GM12891 (cell line): ENCODE data around the gene AHDC1.
A peak's percentile ranks its signal among the peaks of the same experiment; 100 is the strongest.

Experiments used
- DNase-seq: peaks from one replicate; pipeline ENCODE4 v3.0.0; 2011; ENCODE audit warnings: low spot score; ENCODE audit not compliant: insufficient read length
- FAIRE-seq: peaks from 2 replicates; lab custom pipeline; 2011; peaks lifted over from hg19 to GRCh38; lab: Jason Lieb, UNC
- PAX5 ChIP-seq: IDR thresholded peaks from 2 replicates; pipeline ENCODE4 v1.6.1; 2011; ENCODE audit warnings: low read length, moderate library complexity, mild to moderate bottlenecking; ENCODE audit not compliant: insufficient read depth, severe bottlenecking
- POLR2A ChIP-seq: IDR thresholded peaks from 2 replicates; pipeline ENCODE4 v1.6.1; 2011; ENCODE audit warnings: low read depth, low read length, control low read depth
- POLR2AphosphoS5 ChIP-seq: IDR thresholded peaks from 2 replicates; pipeline ENCODE4 v1.6.1; 2011; ENCODE audit warnings: low read depth, low read length, control low read depth
- POU2F2 ChIP-seq: IDR thresholded peaks from 2 replicates; pipeline ENCODE4 v1.6.1; 2011; ENCODE audit warnings: low read depth, mild to moderate bottlenecking, control low read depth, low read length, moderate library complexity
- SPI1 ChIP-seq: IDR thresholded peaks from 2 replicates; pipeline ENCODE4 v1.6.1; 2011; ENCODE audit warnings: low read depth, low read length, control low read depth
- TAF1 ChIP-seq: IDR thresholded peaks from 2 replicates; pipeline ENCODE4 v1.6.1; 2011; ENCODE audit warnings: low read depth, low read length, control low read depth

The AHDC1 gene

DNA sequence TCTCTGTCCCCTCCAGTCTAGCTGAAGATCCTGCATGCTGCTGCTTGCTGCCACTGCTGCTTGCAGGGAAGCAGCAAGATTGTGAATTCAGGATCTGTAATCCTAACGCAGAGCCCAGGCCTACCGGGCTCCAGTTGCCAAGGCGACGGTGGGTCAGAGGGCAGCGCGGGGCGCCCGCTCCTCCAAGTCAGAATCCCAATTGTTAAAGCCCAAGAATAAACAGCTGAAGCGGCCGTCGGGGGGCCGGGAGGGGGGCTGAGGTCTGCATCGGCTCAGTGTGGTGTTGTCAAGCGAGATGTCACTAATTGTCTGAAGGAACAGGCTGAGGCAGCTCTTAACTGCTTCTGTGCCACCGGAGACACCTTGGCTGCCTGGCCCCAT, 36.8 kb downstream of the AHDC1 start:
- no peak for FAIRE-seq
- DNase-seq, result no peak
- TF ChIP-seq SPI1 (no peak), TAF1 (no peak), POLR2A (no peak), POU2F2 (no peak), PAX5 (no peak), POLR2AphosphoS5 (no peak)

- TF ChIP-seq PAX5 (no peak), POLR2AphosphoS5 (no peak), SPI1 (no peak), TAF1 (no peak), POU2F2 (no peak), POLR2A (no peak)
- FAIRE-seq, result no peak
- no peak for DNase-seq
Observed at GRCh38 chr1:27566462-27567145, 37.3 kb downstream of the AHDC1 start.

- DNase-seq (no peak), FAIRE-seq (no peak)
- no peak for TF ChIP-seq SPI1
- no peak for TF ChIP-seq POU2F2
- TF ChIP-seq POLR2A, result no peak
- no peak for TF ChIP-seq PAX5
- no peak for TF ChIP-seq TAF1
- TF ChIP-seq POLR2AphosphoS5, result no peak
Observed at GRCh38 chr1:27564710-27565649, 39.0 kb downstream of the AHDC1 start.

DNA sequence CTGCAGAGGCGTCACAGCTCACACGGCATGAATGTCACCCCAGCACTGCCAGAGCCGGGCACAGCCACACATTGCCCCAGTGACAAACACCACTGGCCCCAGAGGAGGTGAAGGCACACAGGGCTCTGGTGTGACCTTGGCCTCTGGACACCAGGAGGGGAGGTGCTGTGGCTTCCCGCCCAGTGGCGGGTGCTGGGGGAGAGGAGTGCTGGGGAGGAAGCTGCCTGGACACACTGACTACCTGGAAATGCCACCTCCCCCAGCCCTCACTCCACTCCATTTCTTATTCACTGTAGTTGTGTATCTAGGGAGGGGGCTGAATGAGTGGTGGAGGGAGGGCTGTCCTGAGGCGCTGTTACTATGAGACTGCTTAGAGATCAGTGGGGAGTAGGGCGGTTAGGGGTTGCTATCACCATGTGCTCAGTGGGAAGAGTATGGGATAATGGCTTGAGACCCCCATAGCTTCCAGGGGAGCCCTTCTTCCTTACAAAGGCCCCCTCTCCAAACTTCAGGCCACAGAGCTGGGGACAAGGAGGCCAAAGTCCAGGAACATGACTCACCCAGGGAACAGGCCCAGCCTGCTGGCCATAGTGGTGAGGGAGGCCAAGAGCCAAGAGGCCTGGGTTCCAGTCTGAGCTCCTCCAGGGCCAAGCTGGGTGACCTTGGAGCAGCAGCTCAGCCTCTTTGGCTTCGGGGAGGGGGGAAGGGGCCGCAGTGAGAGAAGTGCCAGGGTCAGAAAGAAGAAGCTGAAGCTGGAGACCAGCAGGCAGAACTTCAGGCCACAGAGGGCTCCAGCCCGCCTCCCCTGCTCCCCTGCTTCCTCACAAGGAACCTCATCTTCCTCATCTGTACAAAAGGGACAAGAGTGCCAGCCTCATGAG, 40.1 kb downstream of the AHDC1 start:
- FAIRE-seq (no peak), DNase-seq (no peak)
- TF ChIP-seq POLR2AphosphoS5 (no peak), TAF1 (no peak), SPI1 (no peak), PAX5 (no peak), POLR2A (no peak), POU2F2 (no peak)

GRCh38 chr1:27563341-27563590, 40.7 kb downstream of the AHDC1 start:
- DNase-seq, result no peak
- FAIRE-seq, result no peak

DNA sequence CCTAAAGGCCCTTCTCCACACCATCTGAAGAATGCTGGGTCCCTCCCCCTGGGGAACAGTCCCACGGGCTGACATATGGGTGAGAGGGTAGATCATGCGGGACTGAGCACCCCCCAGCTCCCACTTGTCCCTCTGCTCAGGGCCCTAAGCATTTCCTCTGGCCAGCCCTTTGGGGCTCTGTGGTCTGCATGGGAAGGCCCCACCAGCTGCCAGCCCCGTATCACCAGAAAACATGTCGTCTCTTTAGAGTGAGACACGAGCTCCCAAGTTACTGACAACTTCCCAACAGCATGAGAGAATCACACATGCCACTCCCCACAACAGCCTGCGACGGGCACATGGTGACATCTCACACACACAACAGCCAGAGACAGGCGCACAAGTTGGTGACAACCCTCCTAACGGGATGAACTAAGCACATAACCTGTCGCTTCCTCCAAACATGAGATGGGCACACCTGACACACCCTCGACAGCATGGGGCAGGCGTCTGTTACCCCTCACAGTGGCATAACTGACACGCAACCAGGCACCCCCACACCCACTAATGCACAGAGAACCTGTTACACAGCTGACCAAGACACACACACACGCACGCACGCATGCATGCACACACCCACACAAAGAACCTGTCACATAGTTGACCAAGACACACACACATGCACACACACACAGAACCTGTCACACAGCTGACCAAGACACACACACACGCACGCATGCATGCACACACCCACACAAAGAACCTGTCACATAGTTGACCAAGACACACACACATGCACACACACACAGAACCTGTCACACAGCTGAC, 41.2 kb downstream of the AHDC1 start:
- FAIRE-seq, result peak; percentile 96
- no peak for TF ChIP-seq POLR2A
- TF ChIP-seq PAX5, result no peak
- TF ChIP-seq POU2F2, result no peak
- TF ChIP-seq TAF1, result no peak
- TF ChIP-seq SPI1, result no peak
- no peak for TF ChIP-seq POLR2AphosphoS5
- no peak for DNase-seq

More at GRCh38 chr1:27563341-27563590, 40.7 kb downstream of the AHDC1 start:
- no peak for TF ChIP-seq SPI1
- no peak for TF ChIP-seq POLR2AphosphoS5
- TF ChIP-seq TAF1, result no peak
- TF ChIP-seq PAX5, result no peak

DNA sequence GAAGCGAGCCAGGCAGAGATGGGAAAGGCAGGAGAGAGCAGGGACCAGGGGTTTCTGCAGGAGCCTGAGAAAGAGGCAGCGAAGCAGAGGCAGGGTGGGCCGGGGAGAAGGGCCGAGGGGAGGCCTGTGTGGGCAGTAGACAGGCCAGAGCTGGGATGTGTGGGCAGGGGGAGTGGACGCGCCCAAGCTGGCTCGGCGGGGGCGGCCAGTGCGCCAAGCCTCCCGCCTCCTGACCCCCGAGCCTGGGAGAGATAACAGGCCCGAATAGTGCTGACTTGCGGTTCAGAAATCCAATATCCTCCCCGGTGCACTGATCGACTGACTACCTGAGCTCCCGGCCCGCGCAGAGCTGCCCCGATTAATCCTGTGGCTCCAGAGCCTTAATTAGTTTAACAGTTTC, 41.9 kb downstream of the AHDC1 start:
- TF ChIP-seq PAX5 (no peak), TAF1 (no peak), POLR2A (no peak), POU2F2 (no peak), POLR2AphosphoS5 (no peak), SPI1 (no peak)
- FAIRE-seq, result no peak
- no peak for DNase-seq

DNA sequence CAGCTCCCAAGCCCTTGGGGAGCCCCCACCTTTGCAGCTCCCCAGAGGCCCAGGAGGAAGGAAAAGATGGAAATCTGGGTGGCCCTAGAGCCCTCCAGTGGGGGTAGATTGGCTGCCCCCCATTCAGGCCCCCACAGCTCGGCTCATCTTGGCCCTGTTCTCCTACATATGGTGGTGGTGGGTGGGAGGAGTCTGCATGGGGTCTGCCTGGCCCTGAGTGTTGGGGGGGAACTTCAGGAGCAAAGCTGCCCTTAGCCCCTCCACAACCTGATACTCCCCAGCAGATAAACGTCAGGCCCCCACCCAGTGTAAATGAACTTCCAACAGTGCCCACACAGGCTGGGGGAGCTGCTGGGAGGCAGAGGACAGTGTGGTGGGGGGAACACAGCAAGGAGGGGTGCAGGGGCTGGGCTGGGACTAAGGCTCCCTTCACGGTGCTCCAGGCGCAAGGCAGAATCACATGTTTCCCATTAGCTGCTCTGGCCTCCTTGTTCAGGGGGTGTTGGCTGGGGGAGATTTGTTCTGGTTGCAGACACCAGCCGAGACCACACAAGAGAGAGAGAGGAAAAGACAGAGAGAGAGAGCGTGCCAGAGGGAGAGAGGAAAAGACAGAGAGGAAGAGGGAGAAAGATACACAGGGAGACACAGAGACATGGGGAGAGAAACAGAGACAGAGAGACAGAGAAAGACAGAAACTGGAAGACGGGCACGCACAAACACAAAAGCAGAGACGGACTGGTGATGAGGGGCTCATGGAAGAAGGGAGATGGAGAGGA, 42.6 kb downstream of the AHDC1 start:
- TF ChIP-seq PAX5 (no peak), POLR2A (no peak), TAF1 (no peak), POU2F2 (no peak), SPI1 (no peak), POLR2AphosphoS5 (no peak)
- FAIRE-seq, result no peak
- DNase-seq, result no peak
